MCF 10A (cell line): ENCODE data around the gene SDK1. TPM values are rescaled to one million over a fixed set of nuclear protein-coding genes. Genes with fewer than 3 reads are reported as not detected.

ENCODE experiments used
- BruUV-seq: library from RNA; stranded (reverse); fragments of 400-500 nt; replicated peaks from 2 replicates; lab custom pipeline; 2021; lab: Mats Ljungman, UMichigan
- CTCF ChIA-PET: fragments of 300-600 bp; sonication (Branson Sonifier 250); formaldehyde crosslinking; extraction: SDS; loops from one replicate; lab custom pipeline; 2021; ENCODE audit warnings: antibody characterized with exemption, inconsistent platforms; lab: Yijun Ruan, JAX
- POLR2A ChIA-PET: fragments of 300-600, 350-650 bp; sonication (Branson Sonifier 250); formaldehyde crosslinking; extraction: SDS; loops from one replicate; lab custom pipeline; 2020; ENCODE audit warnings: antibody characterized with exemption, inconsistent platforms; lab: Yijun Ruan, JAX
- DNase-seq: peaks from one replicate; pipeline ENCODE4 v3.0.0-alpha.2; 2018; ENCODE audit not compliant: unreplicated experiment
- H3K27ac Mint-ChIP-seq: one replicate; pipeline ENCODE4 v1.8.0; 2022; ENCODE audit warnings: mild to moderate bottlenecking, low read depth, mixed read lengths; ENCODE audit not compliant: unreplicated experiment
- H3K27me3 Mint-ChIP-seq: one replicate; pipeline ENCODE4 v1.8.0; 2022; ENCODE audit warnings: mixed read lengths; ENCODE audit not compliant: insufficient read depth, unreplicated experiment
- H3K36me3 Mint-ChIP-seq: one replicate; pipeline ENCODE4 v1.8.0; 2022; ENCODE audit warnings: mild to moderate bottlenecking, moderate library complexity, mixed read lengths; ENCODE audit not compliant: insufficient read depth, unreplicated experiment
- H3K4me1 Mint-ChIP-seq: one replicate; pipeline ENCODE4 v1.8.0; 2022; ENCODE audit warnings: mixed read lengths; ENCODE audit not compliant: insufficient read depth, unreplicated experiment
- H3K4me3 Mint-ChIP-seq: one replicate; pipeline ENCODE4 v1.8.0; 2022; ENCODE audit warnings: mild to moderate bottlenecking, moderate library complexity, mixed read lengths; ENCODE audit not compliant: unreplicated experiment
- H3K9me3 Mint-ChIP-seq: one replicate; pipeline ENCODE4 v1.8.0; 2022; ENCODE audit warnings: mixed read lengths; ENCODE audit not compliant: unreplicated experiment
- CTCF ChIP-seq: fragments of 200-600 bp; IDR thresholded peaks from one replicate; pipeline ENCODE4 v1.8.0; 2022; ENCODE audit warnings: antibody characterized with exemption, mild to moderate bottlenecking; ENCODE audit not compliant: unreplicated experiment
- intact Hi-C: fragments of 100-400 bp; cut with micrococcal nuclease; formaldehyde crosslinking; loops from 2 replicates; pipeline ENCODE4 v1.14.1; 2022
- total RNA-seq: library from RNA; stranded (reverse); gene quantifications from 2 replicates; pipeline ENCODE4 v1.2.3, GENCODE V29; 2022

Gene SDK1
- total RNA-seq, 1 experiment from 2014 or later: 3.3 TPM

- Mint-ChIP-seq H3K36me3 (no peaks in the 10 kb centered on the region), H3K27me3 (no peaks in the 10 kb centered on the region), H3K27ac (no peak overlapping the region), H3K4me1 (no peaks in the 10 kb centered on the region), H3K4me3 (no peak overlapping the region), H3K9me3 (no peaks in the 10 kb centered on the region)
- CTCF ChIA-PET: interaction anchor here (0.6 to 1.7 kb wide), 2 partner anchors 10 to 314 kb away, joined by 3 to 4 read pairs; no protein-coding TSS in a partner anchor
- POLR2A ChIA-PET: interaction anchor here (0.6 kb wide), 1 partner anchor 855 kb away, joined by 5 read pairs; no protein-coding TSS in a partner anchor
- no peak for DNase-seq
- no peak for TF ChIP-seq CTCF
- BruUV-seq: no TSS peak
- intact Hi-C loops: no loop called here
Observed at GRCh38 chr7:3683546-3684539, 382.8 kb downstream of the SDK1 start.

GRCh38 chr7:3688071-3688470, 387.0 kb downstream of the SDK1 start:
- CTCF ChIA-PET: interaction anchor here (0.7 kb wide), 1 partner anchor 156 kb away, joined by 3 read pairs; no protein-coding TSS in a partner anchor
- BruUV-seq: no TSS peak
- H3K27ac Mint-ChIP-seq: no peak overlapping the region

GRCh38 chr7:3688842-3689241, 387.8 kb downstream of the SDK1 start:
- POLR2A ChIA-PET: no interaction called here
- Mint-ChIP-seq H3K4me3 (no peak overlapping the region), H3K9me3 (no peaks in the 10 kb centered on the region), H3K27me3 (no peaks in the 10 kb centered on the region), H3K36me3 (no peaks in the 10 kb centered on the region), H3K27ac (no peak overlapping the region), H3K4me1 (no peaks in the 10 kb centered on the region)
- no peak for DNase-seq
- TF ChIP-seq CTCF: no peak
- CTCF ChIA-PET: interaction anchor here (0.7 to 1.0 kb wide), 2 partner anchors 157 to 824 kb away, joined by 3 read pairs; no protein-coding TSS in a partner anchor
- intact Hi-C loops: no loop called here
- BruUV-seq: no TSS peak

More at GRCh38 chr7:3688071-3688470, 387.0 kb downstream of the SDK1 start:
- intact Hi-C loops: no loop called here
- POLR2A ChIA-PET: no interaction called here
- TF ChIP-seq CTCF: no peak
- no peak for DNase-seq
- Mint-ChIP-seq H3K27me3 (no peaks in the 10 kb centered on the region), H3K4me1 (no peaks in the 10 kb centered on the region), H3K4me3 (no peak overlapping the region), H3K9me3 (no peaks in the 10 kb centered on the region), H3K36me3 (no peaks in the 10 kb centered on the region)
